HK-2 (cell line): ENCODE results near the gene CDRT4.
"Not testable (repeated sequence)": the region's sequence is repeated elsewhere in the genome, so short reads cannot be mapped to it uniquely, and the experiment has no call there.

Experiments
- DNase-seq: peaks from one replicate; pipeline ENCODE4 v3.0.0-alpha.2; 2018; ENCODE audit not compliant: unreplicated experiment

CDRT4 gene

GRCh38 chr17:15467592-15467991, at the start of gene CDRT4:
TSS of gene CDRT4 (minus strand) at chr17:15467621. CDS start at chr17:15440238, 27,383 bp downstream.
- no peak for DNase-seq

GRCh38 chr17:15516150-15516549, 48.7 kb upstream of the CDRT4 start:
- no peak for DNase-seq

- no peak for DNase-seq
Measured at GRCh38 chr17:15514469-15514868, 47.0 kb upstream of the CDRT4 start.

DNA sequence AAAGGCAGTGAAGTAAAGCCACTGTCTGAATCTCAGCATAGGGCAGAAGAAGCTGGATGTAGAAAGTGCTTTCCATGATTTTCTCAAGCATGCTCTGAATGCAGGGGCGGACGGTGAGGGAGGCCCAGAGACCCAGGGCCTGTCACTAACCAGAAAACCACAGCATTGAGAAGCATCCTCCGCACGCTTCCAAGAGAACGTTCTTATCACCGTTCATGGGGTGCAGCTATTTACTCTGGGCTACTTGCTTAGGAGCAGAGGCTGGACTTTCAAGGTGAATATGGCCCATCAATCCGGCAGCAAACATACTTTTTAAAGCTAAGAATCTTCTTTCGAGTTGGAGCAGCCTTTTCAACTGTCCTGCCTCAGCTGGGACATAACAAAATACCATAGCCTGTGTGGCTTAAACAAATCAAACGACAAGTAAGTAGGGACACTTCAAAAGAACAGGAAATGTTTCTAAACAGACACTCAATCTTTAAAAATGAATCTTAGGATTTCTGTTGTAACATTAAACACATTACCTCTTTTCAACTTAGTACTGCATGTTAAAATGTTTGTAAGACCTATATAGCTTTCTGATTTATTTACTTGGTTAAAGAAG, 46.5 kb upstream of the CDRT4 start:
- DNase-seq = no peak

GRCh38 chr17:15513058-15513791, 45.8 kb upstream of the CDRT4 start:
- no peak for DNase-seq

- DNase-seq = no peak
Measured at GRCh38 chr17:15512071-15512709, 44.8 kb upstream of the CDRT4 start.

GRCh38 chr17:15511142-15511541, 43.7 kb upstream of the CDRT4 start:
- no peak for DNase-seq

GRCh38 chr17:15510361-15510760, 42.9 kb upstream of the CDRT4 start:
- no peak for DNase-seq

GRCh38 chr17:15509095-15509494, 41.7 kb upstream of the CDRT4 start:
- DNase-seq = no peak

- no peak for DNase-seq
Measured at GRCh38 chr17:15508466-15508865, 41.0 kb upstream of the CDRT4 start.

GRCh38 chr17:15507896-15508295, 40.5 kb upstream of the CDRT4 start:
- no peak for DNase-seq

DNA sequence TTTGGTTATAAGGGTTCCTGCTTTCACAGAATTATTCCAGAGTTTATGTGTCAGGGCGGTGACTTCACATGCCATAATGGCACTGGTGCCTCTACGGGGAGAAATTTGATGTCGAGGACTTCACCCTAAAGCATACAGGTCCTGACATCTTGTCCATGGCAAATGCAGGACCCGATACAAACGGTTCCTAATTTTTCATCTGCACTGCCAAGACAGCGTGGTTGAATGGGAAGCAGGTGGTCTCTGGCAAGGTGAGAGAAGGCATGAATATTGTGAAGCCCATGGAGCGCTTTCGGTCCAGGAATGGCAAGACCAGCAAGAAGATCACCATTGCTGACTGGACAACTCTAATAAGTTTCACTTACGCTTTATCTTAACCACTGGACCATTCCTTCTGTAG, 39.6 kb upstream of the CDRT4 start:
- DNase-seq = no peak

- DNase-seq = not testable (repeated sequence)
Measured at GRCh38 chr17:15505708-15506107, 38.3 kb upstream of the CDRT4 start.

DNA sequence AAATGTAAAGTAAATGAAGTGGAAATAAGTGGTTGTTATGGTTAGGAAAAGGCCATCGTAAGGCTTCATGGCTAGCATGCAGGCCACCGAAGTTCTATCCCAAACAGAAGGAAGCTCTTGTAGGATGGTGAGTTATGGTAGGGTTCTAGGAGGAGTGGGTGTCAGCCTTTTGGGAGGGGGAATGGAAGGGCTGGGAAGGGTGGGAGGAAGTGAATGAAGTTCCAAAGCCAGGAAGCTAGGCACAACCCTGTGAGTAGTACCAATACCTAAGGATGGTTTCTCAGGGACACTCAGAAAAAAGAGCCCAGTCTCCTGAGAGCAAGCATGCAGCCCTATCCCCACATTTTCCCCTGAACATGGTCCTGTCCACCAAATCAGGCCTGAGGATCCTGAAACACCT, 36.3 kb upstream of the CDRT4 start:
- no peak for DNase-seq

DNA sequence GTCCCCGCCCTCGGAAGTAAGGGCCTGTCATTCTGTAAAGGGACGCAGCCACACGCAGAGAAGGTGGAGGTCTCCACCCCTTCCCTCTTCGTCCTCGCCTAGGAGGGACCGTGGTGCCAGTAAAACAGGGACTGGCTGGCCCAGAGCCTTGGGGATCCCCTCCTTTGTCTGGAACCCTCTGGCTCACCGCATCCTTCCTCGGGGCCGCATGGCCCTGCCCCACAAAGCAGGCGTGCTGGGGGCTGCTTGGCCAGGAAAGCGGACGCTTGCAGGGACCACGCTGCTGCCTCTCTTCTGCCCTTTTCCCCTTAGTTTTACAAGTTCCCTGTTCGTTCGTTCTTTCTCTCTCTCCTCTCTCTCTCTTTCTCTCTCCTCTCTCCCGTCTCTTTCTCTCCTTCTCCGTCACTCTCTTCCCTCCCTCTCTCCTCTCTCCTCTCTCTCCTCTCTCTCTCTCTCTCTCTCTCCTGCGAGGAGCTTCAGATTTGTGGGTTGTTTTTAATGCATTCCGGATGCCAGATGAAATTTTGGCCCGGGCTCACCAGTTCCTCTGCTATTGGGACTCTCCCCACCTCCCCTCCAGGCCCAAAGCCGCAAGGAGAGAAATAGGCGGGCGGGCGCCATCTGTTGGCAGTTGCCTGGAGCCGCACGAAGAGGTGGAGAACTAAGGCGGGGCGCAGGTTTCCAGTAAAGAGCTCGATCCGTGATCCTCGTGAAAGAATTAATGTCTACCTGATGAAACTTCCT, 35.1 kb upstream of the CDRT4 start:
- peak; percentile 57 for DNase-seq

DNA sequence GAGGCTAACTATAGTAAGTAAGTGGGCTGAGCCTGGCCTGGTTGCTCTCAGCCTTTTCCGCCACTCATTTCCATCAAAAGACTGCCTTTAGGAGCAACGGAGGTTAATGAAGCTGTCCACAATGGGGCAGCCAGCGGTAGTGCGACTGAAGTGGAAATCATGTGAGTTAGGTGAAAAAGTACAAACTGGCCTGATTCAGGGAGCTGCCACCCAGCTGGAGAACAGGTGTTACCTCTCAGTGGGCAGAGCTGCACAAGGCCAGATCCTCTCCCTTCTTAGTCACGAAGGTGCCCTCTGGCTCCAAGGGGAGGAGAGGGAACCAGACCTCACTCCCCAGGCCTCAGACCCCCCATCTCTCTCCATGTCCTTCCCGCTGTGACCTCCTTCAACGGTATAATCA, 34.4 kb upstream of the CDRT4 start:
- DNase-seq = no peak

- no peak for DNase-seq
Measured at GRCh38 chr17:15501282-15501681, 33.9 kb upstream of the CDRT4 start.

DNA sequence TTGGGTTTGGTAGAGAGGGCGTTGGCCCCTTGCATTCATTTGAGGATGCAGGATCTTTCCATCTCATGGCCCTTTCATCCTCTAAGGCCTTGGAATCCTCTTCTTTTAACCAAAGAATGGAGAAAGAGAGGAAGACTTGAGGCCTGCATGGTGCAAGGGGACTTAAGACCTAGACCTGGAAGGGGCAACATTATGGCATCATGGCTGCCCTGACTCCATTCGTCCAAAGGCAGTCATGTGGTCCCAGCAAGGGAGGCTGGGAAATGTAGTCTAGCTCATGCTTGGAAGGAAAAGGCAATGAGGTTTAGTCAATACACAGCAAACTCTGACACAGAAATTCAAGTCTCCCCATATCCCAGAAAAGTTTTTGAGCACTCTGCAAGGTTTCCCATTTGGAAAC, 30.7 kb upstream of the CDRT4 start:
- no peak for DNase-seq

GRCh38 chr17:15496735-15497670, 29.6 kb upstream of the CDRT4 start:
- DNase-seq = no peak

DNA sequence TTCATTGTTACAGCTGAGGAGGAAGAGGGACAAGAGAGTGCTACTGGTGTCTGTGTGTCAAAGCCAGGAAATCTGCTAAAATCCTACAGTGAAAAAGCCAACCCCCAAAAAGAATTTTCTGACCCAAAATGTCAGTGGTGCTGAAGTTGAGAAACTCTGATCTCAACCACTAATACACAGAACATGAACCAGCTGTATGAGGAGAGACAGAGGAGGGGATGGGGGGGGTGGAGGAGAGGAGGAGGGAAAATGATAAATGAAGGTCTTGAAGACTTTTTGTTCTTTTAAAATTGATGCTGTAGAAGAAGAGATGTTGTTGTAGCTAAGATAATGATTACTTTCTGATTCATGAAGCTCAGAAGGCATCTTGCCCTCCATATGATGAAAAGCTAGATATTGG, 27.4 kb upstream of the CDRT4 start:
- DNase-seq = no peak

DNA sequence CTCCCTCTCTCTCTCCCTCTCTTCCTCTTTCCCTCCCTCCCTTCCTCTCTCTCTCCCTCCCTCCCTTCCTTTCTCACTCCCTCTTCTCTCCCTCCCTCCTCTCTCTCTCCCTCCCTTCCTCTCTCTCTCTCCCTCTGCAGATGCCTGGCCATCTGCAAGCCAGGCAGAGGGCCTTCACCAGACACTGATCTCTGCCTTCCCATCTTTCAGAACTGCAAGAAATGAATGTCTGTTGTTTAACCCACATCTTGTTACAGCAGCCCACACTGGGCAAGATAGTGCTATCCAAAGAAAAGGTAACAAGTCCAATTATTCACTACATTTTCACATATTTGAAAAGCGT, 26.2 kb upstream of the CDRT4 start:
- no peak for DNase-seq
